GM12874 (cell line): ENCODE measurements around the gene CNDP1.

Source experiments
- CTCF ChIP-seq: IDR thresholded peaks from 2 replicates; pipeline ENCODE4 v1.5.1; 2011; ENCODE audit warnings: low read depth, mild to moderate bottlenecking, control low read depth, low read length, moderate library complexity; ENCODE audit not compliant: insufficient read depth

Gene CNDP1

GRCh38 chr18:74556126-74556525 is 21.8 kb downstream of the CNDP1 start:
- TF ChIP-seq CTCF: no peak

GRCh38 chr18:74558096-74558495 is 23.8 kb downstream of the CNDP1 start:
- no peak for TF ChIP-seq CTCF

GRCh38 chr18:74562131-74562730 is 27.9 kb downstream of the CNDP1 start:
- no peak for TF ChIP-seq CTCF

GRCh38 chr18:74562775-74563174 is 28.5 kb downstream of the CNDP1 start:
- TF ChIP-seq CTCF: no peak

- no peak for TF ChIP-seq CTCF
Measured at GRCh38 chr18:74563999-74564398, 29.7 kb downstream of the CNDP1 start.

- no peak for TF ChIP-seq CTCF
Measured at GRCh38 chr18:74567822-74568221, 33.5 kb downstream of the CNDP1 start.

- TF ChIP-seq CTCF: no peak
Measured at GRCh38 chr18:74569401-74569800, 35.1 kb downstream of the CNDP1 start.

- TF ChIP-seq CTCF: no peak
Measured at GRCh38 chr18:74570266-74570665, 36.0 kb downstream of the CNDP1 start.
